NCI-H1048 (cell line): Measurements from ENCODE around the gene ZCCHC18.
"Not testable (repeated sequence)": the region's sequence is repeated elsewhere in the genome, so short reads cannot be mapped to it uniquely, and the experiment has no call there.

ENCODE experiments used
- DNase-seq: peaks from one replicate; lab custom pipeline; 2025; lab: John Stamatoyannopoulos, UW

ZCCHC18 gene

GRCh38 chrX:104112326-104112951 is at the start of gene ZCCHC18:
TSS of gene ZCCHC18 (plus strand) at chrX:104112523. CDS start at chrX:104114112, 1,589 bp downstream.
- DNase-seq, result peak; percentile 6

- not testable (repeated sequence) for DNase-seq
These were observed 49.7 kb upstream of the ZCCHC18 start for GRCh38 chrX:104062636-104063035.

- DNase-seq, result not testable (repeated sequence)
These were observed 36.4 kb upstream of the ZCCHC18 start, which contains the start of gene TMSB15C for GRCh38 chrX:104075778-104076445. TSS of gene TMSB15C (minus strand) at chrX:104076236.

- not testable (repeated sequence) for DNase-seq
These were observed 34.5 kb upstream of the ZCCHC18 start for GRCh38 chrX:104077854-104078253.

GRCh38 chrX:104084063-104084462 is 28.3 kb upstream of the ZCCHC18 start:
- DNase-seq, result no peak

GRCh38 chrX:104084534-104085277 is 27.6 kb upstream of the ZCCHC18 start:
- no peak for DNase-seq

- DNase-seq, result no peak
These were observed 26.8 kb upstream of the ZCCHC18 start for GRCh38 chrX:104085477-104085876.

GRCh38 chrX:104085919-104086318 is 26.4 kb upstream of the ZCCHC18 start:
- no peak for DNase-seq

- no peak for DNase-seq
These were observed 14.0 kb upstream of the ZCCHC18 start for GRCh38 chrX:104098151-104098808.

GRCh38 chrX:104098919-104099318 is 13.4 kb upstream of the ZCCHC18 start:
- no peak for DNase-seq

- no peak for DNase-seq
These were observed 7.6 kb upstream of the ZCCHC18 start for GRCh38 chrX:104104676-104105075.

GRCh38 chrX:104105330-104106262 is 6.7 kb upstream of the ZCCHC18 start:
- DNase-seq, result no peak

GRCh38 chrX:104108955-104109354 is 3.4 kb upstream of the ZCCHC18 start:
- DNase-seq, result no peak

- DNase-seq, result not testable (repeated sequence)
These were observed 1.7 kb upstream of the ZCCHC18 start for GRCh38 chrX:104110491-104111240.

GRCh38 chrX:104113222-104113965 is 1.1 kb downstream of the ZCCHC18 start:
- peak; percentile 11 for DNase-seq

- no peak for DNase-seq
These were observed 5.4 kb downstream of the ZCCHC18 start for GRCh38 chrX:104117759-104118158.

GRCh38 chrX:104118765-104119164 is 6.4 kb downstream of the ZCCHC18 start:
- DNase-seq, result no peak

GRCh38 chrX:104122829-104123228 is 10.5 kb downstream of the ZCCHC18 start:
- DNase-seq, result no peak

- DNase-seq, result no peak
These were observed 14.5 kb downstream of the ZCCHC18 start for GRCh38 chrX:104126856-104127255.

- DNase-seq, result no peak
These were observed 18.5 kb downstream of the ZCCHC18 start for GRCh38 chrX:104130808-104131207.
